Neural progenitor cell (in vitro differentiated cells): ENCODE measurements around the gene GAREM2. TPM values are rescaled to one million over a fixed set of nuclear protein-coding genes. Genes with fewer than 3 reads are reported as not detected.

Source experiments
- DNase-seq: peaks from one replicate; pipeline ENCODE4 v3.0.0-alpha.2; 2016; ENCODE audit warnings: low spot score
- H2AFZ ChIP-seq: fragments of 200-600 bp; sonication (generic); replicated peaks from 2 replicates; pipeline ENCODE4 v1.6.1; 2016; ENCODE audit warnings: antibody characterized with exemption
- H3F3A ChIP-seq: fragments of 200-600 bp; sonication (generic); 2 replicates; pipeline ENCODE4 v1.6.1; 2016; ENCODE audit warnings: antibody characterized with exemption, low read depth
- H3K27ac ChIP-seq: fragments of 200-600 bp; sonication (generic); 2 replicates; pipeline ENCODE4 v1.5.1; 2016; ENCODE audit warnings: mild to moderate bottlenecking
- H3K27me3 ChIP-seq: fragments of 200-600 bp; sonication (generic); 2 replicates; pipeline ENCODE4 v1.6.1; 2016; ENCODE audit warnings: mild to moderate bottlenecking, moderate library complexity
- H3K36me3 ChIP-seq: fragments of 200-600 bp; sonication (generic); 2 replicates; pipeline ENCODE4 v1.5.1; 2016
- H3K4me1 ChIP-seq: fragments of 200-600 bp; sonication (generic); 2 replicates; pipeline ENCODE4 v1.6.1; 2016; ENCODE audit warnings: mixed run types
- H3K4me2 ChIP-seq: fragments of 200-600 bp; sonication (generic); 2 replicates; pipeline ENCODE4 v1.6.1; 2016
- H3K4me3 ChIP-seq: fragments of 200-600 bp; sonication (generic); 2 replicates; pipeline ENCODE4 v1.5.1; 2016
- H3K79me2 ChIP-seq: fragments of 200-600 bp; sonication (generic); 2 replicates; pipeline ENCODE4 v1.6.1; 2016; ENCODE audit warnings: low read depth
- H3K9ac ChIP-seq: fragments of 200-600 bp; sonication (generic); 2 replicates; pipeline ENCODE4 v1.6.1; 2016
- H3K9me3 ChIP-seq: fragments of 200-600 bp; sonication (generic); 2 replicates; pipeline ENCODE4 v1.5.1; 2016; ENCODE audit warnings: low read depth
- H4K20me1 ChIP-seq: fragments of 200-600 bp; sonication (generic); 2 replicates; pipeline ENCODE4 v1.6.1; 2016; ENCODE audit warnings: low read depth
- H3K27ac Mint-ChIP-seq: 3 replicates; pipeline ENCODE4 v1.8.0; 2021; ENCODE audit warnings: mixed read lengths
- H3K27me3 Mint-ChIP-seq: 2 replicates; pipeline ENCODE4 v1.8.0; 2022; ENCODE audit warnings: low read depth, mild to moderate bottlenecking, inconsistent platforms, moderate library complexity, mixed read lengths; ENCODE audit not compliant: insufficient read depth
- H3K36me3 Mint-ChIP-seq: 3 replicates; pipeline ENCODE4 v1.8.0; 2021; ENCODE audit warnings: mixed read lengths
- H3K4me1 Mint-ChIP-seq: 3 replicates; pipeline ENCODE4 v1.8.0; 2021; ENCODE audit warnings: mixed read lengths
- H3K4me3 Mint-ChIP-seq: 3 replicates; pipeline ENCODE4 v1.8.0; 2021; ENCODE audit warnings: mild to moderate bottlenecking, moderate library complexity, mixed read lengths
- H3K9me3 Mint-ChIP-seq: 3 replicates; pipeline ENCODE4 v1.8.0; 2020; ENCODE audit warnings: mixed read lengths
- EZH2 ChIP-seq: fragments of 200-600 bp; sonication (generic); IDR thresholded peaks from 2 replicates; pipeline ENCODE4 v1.6.1; 2017; ENCODE audit warnings: antibody characterized with exemption, mild to moderate bottlenecking, moderate library complexity
- EZH2phosphoT487 ChIP-seq: fragments of 200-600 bp; sonication (generic); IDR thresholded peaks from 2 replicates; pipeline ENCODE4 v1.6.1; 2017; ENCODE audit warnings: antibody characterized with exemption
- total RNA-seq: library from RNA; depleted of rRNA; stranded (reverse); fragments of >200 nt; gene quantifications from 2 replicates; pipeline ENCODE4 v1.2.3, GENCODE V29; 2015; ENCODE audit warnings: low replicate concordance
- TF ChIP-seq, protein P1 (sequence below): fragments of 200-600 bp; sonication (generic); IDR thresholded peaks from 2 replicates; pipeline ENCODE4 v1.5.1; 2017; ENCODE audit warnings: antibody characterized with exemption, mild to moderate bottlenecking

Gene GAREM2
- total RNA-seq, 1 donor from 2014 or later: 20.0 TPM

- Histone ChIP-seq H3K9me3 (no peaks in the 10 kb centered on the region), H3K36me3 (no peaks in the 10 kb centered on the region), H3F3A (no peaks in the 10 kb centered on the region), H3K27ac (no peak overlapping the region), H4K20me1 (peaks cover 4% of the 10 kb centered on the region), H2AFZ (no peak overlapping the region), H3K79me2 (no peaks in the 10 kb centered on the region), H3K4me2 (no peak overlapping the region), H3K9ac (no peak overlapping the region), H3K27me3 (no peaks in the 10 kb centered on the region), H3K4me1 (no peaks in the 10 kb centered on the region), H3K4me3 (no peak overlapping the region)
- DNase-seq: no peak
- H3K9me3 Mint-ChIP-seq: no peaks in the 10 kb centered on the region
- peaks cover 2% of the 10 kb centered on the region for H3K4me1 Mint-ChIP-seq
- H3K36me3 Mint-ChIP-seq: peaks cover 39% of the 10 kb centered on the region
- no peak overlapping the region for H3K27ac Mint-ChIP-seq
- peaks cover 7% of the 10 kb centered on the region for H3K27me3 Mint-ChIP-seq
- H3K4me3 Mint-ChIP-seq: peak overlapping the region; percentile 7
- TF ChIP-seq, protein P1, sequence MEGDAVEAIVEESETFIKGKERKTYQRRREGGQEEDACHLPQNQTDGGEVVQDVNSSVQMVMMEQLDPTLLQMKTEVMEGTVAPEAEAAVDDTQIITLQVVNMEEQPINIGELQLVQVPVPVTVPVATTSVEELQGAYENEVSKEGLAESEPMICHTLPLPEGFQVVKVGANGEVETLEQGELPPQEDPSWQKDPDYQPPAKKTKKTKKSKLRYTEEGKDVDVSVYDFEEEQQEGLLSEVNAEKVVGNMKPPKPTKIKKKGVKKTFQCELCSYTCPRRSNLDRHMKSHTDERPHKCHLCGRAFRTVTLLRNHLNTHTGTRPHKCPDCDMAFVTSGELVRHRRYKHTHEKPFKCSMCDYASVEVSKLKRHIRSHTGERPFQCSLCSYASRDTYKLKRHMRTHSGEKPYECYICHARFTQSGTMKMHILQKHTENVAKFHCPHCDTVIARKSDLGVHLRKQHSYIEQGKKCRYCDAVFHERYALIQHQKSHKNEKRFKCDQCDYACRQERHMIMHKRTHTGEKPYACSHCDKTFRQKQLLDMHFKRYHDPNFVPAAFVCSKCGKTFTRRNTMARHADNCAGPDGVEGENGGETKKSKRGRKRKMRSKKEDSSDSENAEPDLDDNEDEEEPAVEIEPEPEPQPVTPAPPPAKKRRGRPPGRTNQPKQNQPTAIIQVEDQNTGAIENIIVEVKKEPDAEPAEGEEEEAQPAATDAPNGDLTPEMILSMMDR: no peak
- TF ChIP-seq EZH2: no peak
- no peak for TF ChIP-seq EZH2phosphoT487
These were observed 18.6 kb downstream of the GAREM2 start for GRCh38 chr2:26191316-26192159.

DNA sequence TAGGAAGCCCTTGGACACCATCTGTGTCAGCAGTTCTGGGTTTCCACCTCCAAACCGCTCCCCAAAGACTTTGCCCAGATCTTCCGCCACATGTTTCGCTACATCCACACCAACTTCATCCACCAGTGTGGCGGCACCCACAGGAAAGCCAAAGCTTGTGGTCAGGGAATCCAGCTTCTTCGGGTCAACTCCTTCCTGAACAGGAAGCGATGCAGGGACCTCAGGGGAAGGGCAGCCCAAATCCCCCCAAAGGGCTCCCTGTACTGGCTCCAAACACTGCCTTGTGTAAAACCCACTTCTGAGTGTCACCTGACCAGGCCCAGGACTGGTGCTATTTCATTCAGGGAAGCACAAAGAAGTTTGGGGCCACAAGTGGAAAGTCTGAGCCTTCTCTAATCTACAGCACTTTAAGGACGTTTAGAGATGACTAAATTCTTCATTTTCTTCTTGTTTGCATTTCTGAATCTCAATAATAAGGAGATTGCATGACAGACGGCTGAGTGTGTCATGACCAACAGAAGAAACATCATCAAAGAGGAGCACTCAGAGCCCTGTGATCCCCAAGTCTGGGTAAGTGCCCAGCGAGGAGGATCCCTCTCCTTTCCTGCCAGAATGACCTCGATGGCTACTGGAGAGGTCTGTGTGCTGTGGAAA, 20.8 kb downstream of the GAREM2 start:
- Histone ChIP-seq H3F3A (no peaks in the 10 kb centered on the region), H3K27ac (no peak overlapping the region), H3K9me3 (no peaks in the 10 kb centered on the region), H3K36me3 (no peaks in the 10 kb centered on the region), H4K20me1 (peaks cover 4% of the 10 kb centered on the region), H3K4me3 (no peak overlapping the region), H2AFZ (no peak overlapping the region), H3K79me2 (no peaks in the 10 kb centered on the region), H3K4me1 (no peaks in the 10 kb centered on the region), H3K9ac (no peak overlapping the region), H3K27me3 (no peaks in the 10 kb centered on the region), H3K4me2 (no peak overlapping the region)
- Mint-ChIP-seq H3K36me3 (peaks cover 43% of the 10 kb centered on the region), H3K27ac (no peak overlapping the region), H3K27me3 (peaks cover 7% of the 10 kb centered on the region), H3K4me1 (peaks cover 2% of the 10 kb centered on the region), H3K4me3 (no peak overlapping the region), H3K9me3 (no peaks in the 10 kb centered on the region)
- no peak for DNase-seq
- TF ChIP-seq, protein P1: no peak
- no peak for TF ChIP-seq EZH2
- TF ChIP-seq EZH2phosphoT487: no peak

- Histone ChIP-seq H3K4me3 (no peak overlapping the region), H4K20me1 (peaks cover 4% of the 10 kb centered on the region), H3F3A (no peaks in the 10 kb centered on the region), H2AFZ (no peak overlapping the region), H3K9ac (no peak overlapping the region), H3K27me3 (no peaks in the 10 kb centered on the region), H3K9me3 (no peaks in the 10 kb centered on the region), H3K79me2 (no peaks in the 10 kb centered on the region), H3K27ac (no peak overlapping the region), H3K4me1 (no peaks in the 10 kb centered on the region), H3K4me2 (no peak overlapping the region), H3K36me3 (no peaks in the 10 kb centered on the region)
- H3K9me3 Mint-ChIP-seq: no peaks in the 10 kb centered on the region
- TF ChIP-seq, protein P1: no peak
- TF ChIP-seq EZH2 (no peak), EZH2phosphoT487 (no peak)
- DNase-seq: no peak
- H3K4me3 Mint-ChIP-seq: no peak overlapping the region
- H3K27me3 Mint-ChIP-seq: peaks cover 2% of the 10 kb centered on the region
- peaks cover 2% of the 10 kb centered on the region for H3K4me1 Mint-ChIP-seq
- no peak overlapping the region for H3K27ac Mint-ChIP-seq
- peaks cover 43% of the 10 kb centered on the region for H3K36me3 Mint-ChIP-seq
These were observed 22.4 kb downstream of the GAREM2 start for GRCh38 chr2:26195040-26195984.
